GM19193 (cell line): ENCODE results near the gene DSCAML1.

Experiments used
- POLR2A ChIP-seq: IDR thresholded peaks from 4 replicates; pipeline ENCODE4 v1.6.1; 2011; ENCODE audit not compliant: insufficient read depth, insufficient read length; ENCODE audit errors: extremely low read depth

The DSCAML1 gene

DNA sequence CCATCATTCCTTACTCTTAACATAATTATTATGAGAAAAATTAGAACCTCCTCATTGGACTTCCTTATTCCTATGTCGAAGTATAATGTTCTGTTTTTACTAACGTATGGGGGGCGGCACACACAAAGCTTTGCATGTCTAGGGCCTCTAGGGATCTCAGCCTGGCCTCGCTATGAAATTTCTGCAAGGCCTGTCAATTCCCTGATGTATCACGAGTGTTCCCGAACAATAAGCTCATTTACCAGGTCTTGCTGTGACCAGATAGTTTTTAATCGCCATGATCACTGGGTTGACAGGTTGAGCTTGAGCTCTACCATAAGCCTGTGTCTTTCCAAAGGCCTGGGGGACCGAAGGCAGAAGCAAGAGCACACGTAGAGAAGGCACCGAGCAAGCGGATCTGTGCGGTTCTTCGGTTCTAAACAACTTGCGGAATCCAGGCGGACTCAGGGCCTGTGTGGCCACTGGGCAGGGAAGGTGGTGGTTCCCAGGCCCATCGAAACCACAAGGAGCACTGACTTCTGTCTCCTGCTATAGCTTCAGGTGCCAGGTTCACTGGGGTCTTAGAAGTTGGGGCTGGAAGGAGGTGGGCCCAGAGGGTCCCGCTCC, 37.9 kb upstream of the DSCAML1 start:
- no peak for TF ChIP-seq POLR2A

DNA sequence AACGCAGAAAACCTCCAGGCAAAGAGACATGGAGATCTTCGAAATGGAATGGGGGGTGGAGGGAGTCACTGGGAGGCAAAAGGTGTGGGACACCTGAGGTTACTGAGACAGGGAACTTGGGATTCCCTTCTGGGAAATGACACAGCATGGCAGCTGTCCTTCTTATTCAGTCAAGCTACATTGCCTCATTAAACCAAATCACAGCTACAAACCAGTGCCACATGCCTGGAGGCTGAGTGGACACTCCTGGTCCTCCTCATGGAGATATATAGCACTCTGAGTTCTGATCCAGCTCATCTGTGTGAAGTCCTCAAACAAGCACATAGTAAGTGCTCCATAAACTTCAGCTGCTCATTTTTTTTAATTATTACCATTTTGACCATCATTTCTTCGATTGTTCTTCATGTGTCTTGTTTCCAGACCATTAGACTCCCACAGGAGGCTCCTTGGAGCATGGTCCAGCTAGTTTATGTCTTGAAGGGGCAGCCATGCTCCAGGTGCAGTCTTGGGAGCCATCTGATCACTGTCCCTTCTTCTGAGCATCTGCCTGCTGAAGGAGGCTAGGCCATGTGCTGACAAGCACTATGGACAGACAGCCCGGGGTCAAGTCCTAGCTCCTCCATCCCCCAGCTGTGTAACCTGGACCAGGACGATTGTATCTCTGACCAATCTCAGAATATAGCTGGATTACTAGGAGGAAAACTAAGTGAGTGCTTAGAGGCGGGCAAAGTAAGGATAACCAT, 37.2 kb upstream of the DSCAML1 start:
- TF ChIP-seq POLR2A: no peak

DNA sequence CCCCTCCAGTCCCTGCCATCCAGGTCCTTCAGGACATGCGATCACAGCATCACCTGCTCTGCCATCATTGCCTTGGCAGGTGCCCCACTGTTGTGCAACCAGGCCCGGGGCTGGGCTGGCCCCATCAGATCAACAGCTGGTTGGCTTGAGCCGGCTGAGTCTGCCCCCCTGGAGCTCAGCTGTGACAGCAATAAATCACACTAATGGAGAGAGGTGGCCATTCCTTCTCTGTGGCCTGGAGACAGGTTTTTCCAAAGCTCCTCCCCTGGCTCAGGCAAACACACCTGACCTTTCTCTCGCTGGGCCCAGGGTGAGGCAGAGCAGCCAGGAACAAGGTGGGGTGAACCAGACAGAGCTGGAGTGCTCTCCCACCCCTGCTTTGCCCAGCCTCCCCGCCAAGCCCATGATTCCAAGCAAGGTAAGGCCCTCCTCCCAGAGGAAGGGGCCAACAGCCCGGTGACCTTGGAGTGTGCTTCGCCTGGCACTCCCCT, 36.4 kb upstream of the DSCAML1 start:
- no peak for TF ChIP-seq POLR2A

DNA sequence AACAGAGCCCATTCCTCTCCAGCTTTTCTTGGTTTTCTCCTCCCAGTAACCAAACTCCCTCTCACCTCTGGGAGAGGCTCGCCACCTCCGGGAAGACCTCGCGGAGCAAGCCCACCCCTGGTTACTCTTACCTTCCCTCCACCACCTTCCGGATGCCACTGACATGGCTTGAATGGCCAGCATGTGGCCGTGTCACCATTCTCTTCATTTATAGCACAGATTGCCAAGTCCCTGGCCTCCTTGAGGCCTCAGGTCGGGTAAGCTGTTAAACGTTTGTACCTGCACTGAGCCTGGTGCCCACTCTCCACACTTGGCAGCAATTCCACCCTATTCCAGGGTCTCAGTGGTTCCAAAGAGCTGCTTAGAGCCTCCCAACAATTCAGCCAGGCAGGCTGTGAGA, 35.5 kb upstream of the DSCAML1 start:
- TF ChIP-seq POLR2A: no peak

DNA sequence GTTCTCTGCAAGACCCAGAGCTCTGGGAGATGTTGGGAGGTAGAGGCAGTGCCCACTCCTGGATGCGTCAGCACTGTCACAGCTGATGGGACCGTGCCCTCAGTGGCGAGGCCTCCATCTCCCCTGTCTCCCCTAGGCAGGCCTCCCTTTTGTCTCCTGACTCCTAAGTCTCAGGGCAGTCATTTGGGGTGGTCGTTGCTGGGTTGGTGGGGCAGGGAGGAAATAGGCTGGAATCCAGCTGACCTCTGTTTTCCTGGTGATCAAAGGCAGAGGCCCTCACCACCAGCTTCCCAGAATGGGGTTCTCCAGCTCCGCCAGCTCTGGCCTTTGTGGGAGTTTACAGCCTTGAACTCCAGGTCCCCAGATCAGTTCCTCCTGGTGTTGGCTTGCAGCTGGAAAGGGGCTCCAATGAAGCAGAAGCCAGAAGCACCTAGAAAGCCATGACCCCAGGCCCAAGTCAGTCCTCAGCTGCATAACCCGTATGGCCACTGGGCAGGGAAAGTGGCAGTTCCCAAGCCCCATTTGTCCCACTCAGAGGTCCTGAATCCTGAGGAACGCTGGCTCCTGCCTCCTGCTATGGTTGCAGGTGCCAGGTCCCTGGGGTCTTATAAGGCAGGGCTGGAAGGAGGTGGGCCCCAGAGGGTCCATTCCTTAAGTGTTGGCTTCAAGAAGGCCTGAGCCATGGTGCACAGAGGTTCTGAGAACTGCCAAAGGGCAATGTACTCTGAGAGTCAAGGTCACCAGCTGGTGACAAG, 34.8 kb upstream of the DSCAML1 start:
- no peak for TF ChIP-seq POLR2A

DNA sequence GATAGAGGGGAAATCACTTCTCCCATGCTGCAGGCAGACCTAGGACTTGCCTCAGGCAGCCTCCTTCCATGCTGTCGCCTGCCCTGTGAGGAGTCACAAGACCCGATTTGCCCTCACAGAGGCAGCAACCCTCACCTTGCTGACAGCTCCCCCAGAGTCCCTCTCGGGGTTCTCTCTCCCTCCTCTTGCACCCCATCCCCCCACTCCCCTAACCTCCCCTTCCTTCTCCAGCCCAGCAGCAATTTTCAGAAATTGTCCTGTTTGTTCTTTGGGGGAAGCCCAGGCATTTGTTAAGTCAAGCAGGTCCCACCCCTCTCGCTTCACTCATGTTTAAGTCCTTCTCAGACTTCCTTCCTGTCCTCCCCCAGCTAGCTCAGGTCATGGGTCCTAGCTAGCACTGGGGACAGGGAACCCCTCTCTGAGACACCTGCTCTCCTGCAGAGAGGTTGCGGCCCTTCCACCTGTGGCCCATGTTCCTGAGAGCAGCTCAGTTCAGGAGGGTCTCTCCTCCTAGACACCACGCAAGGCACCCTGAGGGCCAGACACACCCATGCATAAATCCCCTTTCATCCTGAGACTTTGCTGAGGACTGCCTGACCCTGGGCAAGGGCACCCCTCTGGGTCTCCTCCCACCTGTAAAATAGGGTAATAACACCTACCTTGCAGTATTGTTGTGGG, 33.8 kb upstream of the DSCAML1 start:
- no peak for TF ChIP-seq POLR2A

DNA sequence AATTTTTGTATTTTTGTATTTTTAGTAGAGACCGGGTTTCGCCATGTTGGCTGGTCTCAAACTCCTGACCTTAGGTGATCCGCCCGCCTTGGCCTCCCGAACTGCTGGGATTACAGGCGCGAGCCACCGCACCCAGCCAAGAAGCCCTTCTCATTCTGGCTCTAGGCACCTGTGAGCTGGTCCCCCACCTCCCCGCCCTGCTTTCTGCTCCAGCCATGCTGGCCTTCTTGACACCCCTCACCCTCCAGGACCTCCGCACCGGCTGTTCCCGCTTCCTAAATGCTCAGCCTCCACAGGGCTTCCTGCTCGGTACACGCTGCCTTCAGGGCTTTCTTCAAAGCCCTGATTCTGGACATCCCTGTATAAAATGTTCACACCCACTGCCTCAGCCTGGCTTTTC, 33.1 kb upstream of the DSCAML1 start:
- TF ChIP-seq POLR2A: no peak

DNA sequence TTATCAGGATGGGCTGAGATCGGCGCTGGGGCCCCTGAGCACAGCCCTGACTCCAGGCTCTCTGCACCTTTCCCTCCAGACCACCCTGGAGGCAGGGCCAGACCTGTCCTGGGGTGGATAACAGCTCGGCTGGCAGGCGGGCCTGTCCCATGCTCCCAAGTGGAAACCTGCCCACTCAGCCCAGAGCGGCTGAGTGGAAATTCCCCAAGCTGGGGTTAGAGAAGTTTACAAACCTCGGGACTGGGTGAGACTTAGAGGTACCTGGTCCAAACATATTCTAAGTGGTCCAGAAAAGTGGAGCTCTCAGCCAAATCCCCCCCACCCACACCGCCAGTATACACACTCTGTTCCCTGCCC, 32.3 kb upstream of the DSCAML1 start:
- no peak for TF ChIP-seq POLR2A

DNA sequence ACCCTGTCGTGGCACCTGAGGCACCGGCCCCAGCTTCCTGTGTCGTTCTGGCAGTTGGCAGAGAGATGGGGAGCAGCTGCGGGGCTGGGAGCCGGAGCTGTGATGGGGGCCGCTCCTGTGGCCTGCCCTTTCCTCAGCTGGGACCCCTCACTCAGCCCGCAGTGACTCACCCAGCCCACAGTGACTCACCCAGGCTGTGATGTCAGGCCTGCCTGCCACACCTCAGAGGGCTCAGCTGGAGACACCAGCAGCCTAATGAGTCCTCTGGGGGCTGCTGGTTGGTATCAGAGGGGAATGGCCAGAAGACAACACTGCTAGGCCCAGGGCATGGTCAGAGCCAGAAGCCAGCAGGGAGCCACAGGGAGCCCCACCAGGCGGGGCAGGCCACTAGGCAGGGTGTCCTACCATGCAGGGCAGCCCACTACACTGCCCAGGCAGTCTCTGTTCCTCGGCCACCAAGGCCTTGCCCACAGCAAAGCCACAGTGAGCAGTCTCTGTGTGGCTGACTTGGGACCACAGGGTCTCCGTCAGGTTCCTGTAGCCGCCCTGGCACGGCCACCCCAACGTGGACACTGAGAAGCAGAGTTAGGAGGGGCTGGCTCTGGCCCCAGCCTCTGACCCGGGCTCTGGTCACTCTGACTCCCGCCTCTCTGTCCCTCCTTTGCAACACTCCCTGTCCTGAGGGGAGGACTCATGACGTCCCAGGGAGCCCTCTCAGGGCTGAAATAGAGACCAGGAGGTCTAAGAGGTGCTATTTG, 31.8 kb upstream of the DSCAML1 start:
- no peak for TF ChIP-seq POLR2A

DNA sequence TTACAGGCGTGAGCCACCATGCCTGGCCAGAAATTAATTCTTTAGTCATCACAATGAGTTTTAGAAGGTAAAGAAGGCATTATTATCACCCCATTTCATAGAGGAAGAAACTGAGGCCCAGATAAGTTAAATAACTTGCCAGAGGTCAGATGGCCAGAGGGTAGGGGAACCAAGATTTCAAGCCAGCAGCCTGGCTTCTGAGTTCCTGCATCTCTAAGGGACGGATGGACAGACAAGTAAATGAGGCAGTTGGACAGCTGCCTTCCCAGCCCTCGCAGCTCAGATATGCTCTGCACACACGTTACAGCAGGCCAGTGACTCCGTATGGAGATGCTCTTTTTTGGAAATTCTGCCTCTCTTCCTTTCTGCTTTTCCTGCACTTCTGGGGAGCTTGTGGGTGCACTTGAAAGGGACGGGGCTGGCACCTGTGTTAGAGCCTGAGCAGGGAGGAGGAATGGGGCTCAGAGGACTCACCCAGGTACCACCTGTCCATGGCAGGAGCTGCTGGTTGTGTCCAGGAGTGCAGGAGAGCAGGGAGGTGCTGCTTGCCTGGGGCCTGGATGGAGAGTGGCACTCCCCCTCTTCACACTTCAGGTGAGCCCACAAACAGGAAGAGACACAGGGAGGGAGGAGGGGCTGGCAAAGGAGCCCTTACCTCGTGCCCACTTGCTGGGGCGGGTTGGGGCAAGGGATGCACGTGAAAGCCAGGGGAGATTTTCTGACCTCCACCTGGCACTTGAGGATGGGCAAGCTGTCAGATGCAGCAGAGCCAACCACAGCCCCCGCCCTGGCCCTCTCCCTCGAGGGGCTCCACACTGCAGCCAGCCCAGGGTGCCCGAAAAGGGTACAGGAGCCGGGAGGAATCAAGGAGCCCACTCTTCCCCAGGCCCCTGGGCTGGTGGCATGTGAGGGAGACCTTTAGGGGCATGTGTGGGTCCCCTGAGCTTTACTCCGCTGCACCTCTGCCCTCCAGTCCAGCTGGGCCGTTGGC, 30.8 kb upstream of the DSCAML1 start:
- TF ChIP-seq POLR2A: no peak

DNA sequence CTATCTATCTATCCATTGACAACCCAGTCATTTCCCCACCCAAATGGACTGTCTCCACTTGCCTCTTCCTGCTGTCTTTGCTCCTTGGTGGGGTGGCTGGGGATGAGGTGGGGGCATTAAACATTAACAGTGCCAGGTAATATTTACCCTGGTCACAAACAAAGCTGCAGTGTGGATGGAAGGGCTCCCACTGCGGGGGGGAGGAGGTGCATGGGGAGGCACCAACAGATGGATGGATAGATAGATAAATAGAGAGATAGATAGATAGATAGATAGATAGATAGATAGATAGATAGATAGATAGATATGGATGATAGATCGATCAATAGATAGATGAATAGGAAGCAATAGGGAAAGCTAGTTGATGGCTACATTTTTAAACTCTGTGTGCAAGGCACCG, 29.8 kb upstream of the DSCAML1 start:
- TF ChIP-seq POLR2A: no peak

DNA sequence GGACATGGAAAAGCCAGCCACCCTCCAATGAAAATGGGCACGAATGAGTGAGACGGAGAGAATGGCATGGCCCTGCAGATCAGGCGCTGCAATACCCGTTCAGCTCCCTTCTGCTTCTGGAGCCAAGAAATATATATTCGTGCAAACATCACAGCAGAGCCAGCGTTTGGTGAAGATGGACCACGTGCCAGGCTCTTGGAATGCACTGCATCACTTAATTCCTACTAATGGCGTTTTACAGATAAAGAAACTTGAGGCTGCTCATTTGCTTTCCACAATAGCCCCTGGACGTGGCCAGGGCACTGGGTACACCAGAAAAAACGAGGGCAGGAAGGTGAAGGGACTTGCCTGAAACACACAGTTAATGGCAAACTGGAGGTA, 29.2 kb upstream of the DSCAML1 start:
- TF ChIP-seq POLR2A: no peak

DNA sequence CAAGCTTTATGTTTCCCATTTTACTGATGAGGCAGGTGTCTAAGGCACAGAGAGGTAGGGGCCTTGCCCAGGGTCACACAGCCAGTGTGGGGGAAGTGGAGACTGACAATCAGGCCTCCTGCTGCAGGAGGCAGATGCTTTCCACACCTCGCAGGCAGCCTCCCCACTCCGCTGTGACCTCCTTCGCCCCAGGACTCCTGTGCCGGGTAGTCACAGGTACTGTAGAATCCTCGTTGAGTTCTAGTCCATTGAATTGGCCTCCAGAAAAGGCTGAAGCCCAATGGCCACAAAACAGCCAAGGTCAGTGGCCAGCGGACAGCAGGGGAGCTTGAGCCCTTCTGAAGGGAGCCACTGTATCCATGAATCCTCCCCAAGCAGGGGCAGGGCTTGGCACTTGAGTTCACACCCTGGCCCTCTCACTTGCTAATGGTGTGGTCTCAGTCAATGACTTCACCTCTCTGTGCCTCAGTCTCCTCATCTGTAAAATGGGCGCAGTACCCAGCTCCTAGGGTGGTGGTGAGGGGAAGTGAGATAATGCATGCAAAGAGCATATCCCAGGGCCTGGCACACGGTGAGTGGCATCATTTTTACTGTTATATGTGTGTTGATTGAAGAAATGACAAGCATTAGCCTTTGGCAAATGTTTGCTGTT, 28.6 kb upstream of the DSCAML1 start:
- TF ChIP-seq POLR2A: no peak
